Measurements from ENCODE around the gene CDKL4.
"Not testable (repeated sequence)": the region's sequence is repeated elsewhere in the genome, so short reads cannot be mapped to it uniquely, and the experiment has no call there.

Gene CDKL4

GRCh38 chr2:39144416-39144815 is 99.4 kb downstream of the CDKL4 start:
- DNase-seq (ENCODE audit: low read depth in 1 of 2, low spot score in 1 of 2): no peak

- no peak for DNase-seq (ENCODE audit: low read depth in 1 of 2, low spot score in 1 of 2)
Measured at GRCh38 chr2:39142904-39143605, 100.7 kb downstream of the CDKL4 start.

- no peak for DNase-seq (ENCODE audit: low read depth in 1 of 2, low spot score in 1 of 2)
Measured at GRCh38 chr2:39141334-39142271, 102.2 kb downstream of the CDKL4 start.

GRCh38 chr2:39140948-39141333 is 102.8 kb downstream of the CDKL4 start:
- DNase-seq (ENCODE audit: low read depth in 1 of 2, low spot score in 1 of 2): not testable (repeated sequence)

GRCh38 chr2:39140322-39140847 is 103.4 kb downstream of the CDKL4 start:
- no peak for DNase-seq (ENCODE audit: low read depth in 1 of 2, low spot score in 1 of 2)

- DNase-seq (ENCODE audit: low read depth in 1 of 2, low spot score in 1 of 2): no peak
Measured at GRCh38 chr2:39139511-39140237, 104.1 kb downstream of the CDKL4 start.

- DNase-seq (ENCODE audit: low read depth in 1 of 2, low spot score in 1 of 2): no peak
Measured at GRCh38 chr2:39138837-39139211, 104.9 kb downstream of the CDKL4 start.

GRCh38 chr2:39138187-39138836 is 105.5 kb downstream of the CDKL4 start:
- DNase-seq (ENCODE audit: low read depth in 1 of 2, low spot score in 1 of 2): not testable (repeated sequence)

GRCh38 chr2:39136799-39137198 is 107.0 kb downstream of the CDKL4 start:
- no peak for DNase-seq (ENCODE audit: low read depth in 1 of 2, low spot score in 1 of 2)

GRCh38 chr2:39135690-39136259 is 108.0 kb downstream of the CDKL4 start:
- DNase-seq (ENCODE audit: low read depth in 1 of 2, low spot score in 1 of 2): no peak

GRCh38 chr2:39133215-39133851 is 110.4 kb downstream of the CDKL4 start:
- no peak for DNase-seq (ENCODE audit: low read depth in 1 of 2, low spot score in 1 of 2)

- peak in 1 of 2 donors; percentile 58 for DNase-seq (ENCODE audit: low read depth in 1 of 2, low spot score in 1 of 2)
Measured at GRCh38 chr2:39128919-39129391, 114.8 kb downstream of the CDKL4 start.

- DNase-seq (ENCODE audit: low read depth in 1 of 2, low spot score in 1 of 2): peak; percentile 15 to 17
Measured at GRCh38 chr2:39127973-39128372, 115.8 kb downstream of the CDKL4 start.

All from activated T-helper 1 cell treated with anti-CD3 and anti-CD28 coated beads, Interleukin-2, amount 50 U/mL, for 16 hours (primary cell).